ENCODE measurements around the gene WDR93.

The WDR93 gene

GRCh38 chr15:89693091-89693490 lies 2.5 kb downstream of the WDR93 start:
- DNase-seq = no peak

GRCh38 chr15:89693696-89694095 lies 3.1 kb downstream of the WDR93 start:
- no peak for DNase-seq

GRCh38 chr15:89695198-89695597 lies 4.6 kb downstream of the WDR93 start:
- no peak for DNase-seq

- DNase-seq = no peak
Observed at GRCh38 chr15:89704411-89704810, 13.8 kb downstream of the WDR93 start.

GRCh38 chr15:89707577-89707976 lies 17.0 kb downstream of the WDR93 start:
- DNase-seq = no peak

GRCh38 chr15:89714775-89715174 lies 24.2 kb downstream of the WDR93 start:
- DNase-seq = peak; percentile 58 to 66

GRCh38 chr15:89723031-89723430 lies 32.4 kb downstream of the WDR93 start:
- no peak for DNase-seq

GRCh38 chr15:89724621-89725020 lies 34.0 kb downstream of the WDR93 start:
- no peak for DNase-seq

GRCh38 chr15:89725064-89725463 lies 34.5 kb downstream of the WDR93 start:
- no peak for DNase-seq

- DNase-seq = no peak
Observed at GRCh38 chr15:89728254-89728653, 37.6 kb downstream of the WDR93 start.

GRCh38 chr15:89731275-89731674 lies 40.7 kb downstream of the WDR93 start:
- DNase-seq = no peak

- no peak for DNase-seq
Observed at GRCh38 chr15:89732451-89733172, 42.0 kb downstream of the WDR93 start.

- no peak for DNase-seq
Observed at GRCh38 chr15:89735773-89736172, 45.2 kb downstream of the WDR93 start.

GRCh38 chr15:89740137-89740536 lies 49.5 kb downstream of the WDR93 start:
- peak; percentile 56 to 57 for DNase-seq

GRCh38 chr15:89743011-89743410 lies 52.4 kb downstream of the WDR93 start:
- DNase-seq = no peak

GRCh38 chr15:89743594-89743993 lies 53.0 kb downstream of the WDR93 start:
- DNase-seq = no peak

GRCh38 chr15:89745131-89745530 lies 54.5 kb downstream of the WDR93 start:
- no peak for DNase-seq

- DNase-seq = no peak
Observed at GRCh38 chr15:89745768-89746167, 55.2 kb downstream of the WDR93 start.

GRCh38 chr15:89746386-89746780 lies 55.8 kb downstream of the WDR93 start:
- no peak for DNase-seq

GRCh38 chr15:89747708-89748682 lies 57.4 kb downstream of the WDR93 start:
- no peak for DNase-seq

GRCh38 chr15:89749054-89749453 lies 58.4 kb downstream of the WDR93 start:
- no peak for DNase-seq

- no peak for DNase-seq
Observed at GRCh38 chr15:89749526-89749925, 58.9 kb downstream of the WDR93 start.

- no peak for DNase-seq
Observed at GRCh38 chr15:89749951-89750559, 59.4 kb downstream of the WDR93 start.

Data from AML-193 (cell line).